Activated T-cell treated with anti-CD3 and anti-CD28 coated beads, Interleukin-2, amount 50 U/mL, for 4 hours (primary cell): ENCODE measurements around the gene FAXC. TPM values are rescaled to one million over a fixed set of nuclear protein-coding genes. Genes with fewer than 3 reads are reported as not detected.
"Not testable (repeated sequence)": the region's sequence is repeated elsewhere in the genome, so short reads cannot be mapped to it uniquely, and the experiment has no call there.

Experiments used
- ATAC-seq, 2 donors: fragments of 200-7000 bp; cut with Tn5 transposase; one replicate each; pipeline ENCODE4 v1.10.0; 2021
- DNase-seq: peaks from one replicate; pipeline ENCODE4 v3.0.0-alpha.2; 2020
- H3K27me3 Mint-ChIP-seq: one replicate; pipeline ENCODE4 v1.8.0; 2021; ENCODE audit warnings: low read depth, mixed read lengths
- H3K36me3 Mint-ChIP-seq: one replicate; pipeline ENCODE4 v1.8.0; 2022; ENCODE audit warnings: mixed read lengths; ENCODE audit not compliant: insufficient read depth
- H3K4me1 Mint-ChIP-seq: one replicate; pipeline ENCODE4 v1.8.0; 2021; ENCODE audit warnings: low read depth, mixed read lengths
- H3K4me3 Mint-ChIP-seq: one replicate; pipeline ENCODE4 v1.8.0; 2021; ENCODE audit warnings: mild to moderate bottlenecking, moderate library complexity, mixed read lengths
- H3K9me3 Mint-ChIP-seq: one replicate; pipeline ENCODE4 v1.8.0; 2021; ENCODE audit warnings: mixed read lengths
- total RNA-seq, 3 donors: library from RNA; stranded (reverse); gene quantifications; one replicate each; pipeline ENCODE4 v1.2.1, GENCODE V29; 2021

The FAXC gene
- total RNA-seq, 3 donors from 2014 or later, result not detected

DNA sequence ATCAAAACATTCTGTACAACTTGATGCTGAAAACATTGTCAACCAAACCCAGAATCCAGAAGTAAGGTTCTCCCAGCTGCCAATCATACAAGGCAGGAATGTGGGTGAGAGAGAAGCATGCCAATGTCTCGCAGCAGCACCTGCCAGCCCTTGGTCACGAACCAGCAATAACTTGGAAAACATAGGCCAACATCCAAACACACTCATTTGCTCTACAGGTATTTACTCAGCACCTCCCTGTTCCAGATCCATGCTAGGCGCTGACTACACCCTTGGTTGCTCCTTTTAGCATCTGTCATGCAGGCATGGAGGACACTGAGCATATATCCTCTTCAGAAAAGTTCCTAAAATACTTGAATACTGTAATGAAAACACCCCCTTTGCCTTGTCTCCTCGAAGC lies 63.6 kb downstream of the FAXC start:
- ATAC-seq (no peak), DNase-seq (no peak)
- Mint-ChIP-seq H3K9me3 (no peaks in the 10 kb centered on the region), H3K4me3 (no peak overlapping the region), H3K27me3 (peaks cover 5% of the 10 kb centered on the region), H3K4me1 (no peaks in the 10 kb centered on the region), H3K36me3 (no peaks in the 10 kb centered on the region)

- H3K9me3 Mint-ChIP-seq, result no peaks in the 10 kb centered on the region
- peaks cover 8% of the 10 kb centered on the region for H3K27me3 Mint-ChIP-seq
- DNase-seq (no peak), ATAC-seq (no peak)
- no peaks in the 10 kb centered on the region for H3K4me1 Mint-ChIP-seq
- H3K4me3 Mint-ChIP-seq, result no peak overlapping the region
- H3K36me3 Mint-ChIP-seq, result no peaks in the 10 kb centered on the region
Measured at GRCh38 chr6:99282479-99283062, 66.9 kb downstream of the FAXC start.

GRCh38 chr6:99276747-99277146 lies 72.7 kb downstream of the FAXC start:
- Mint-ChIP-seq H3K4me3 (no peak overlapping the region), H3K36me3 (no peaks in the 10 kb centered on the region), H3K4me1 (no peaks in the 10 kb centered on the region), H3K27me3 (peaks cover 12% of the 10 kb centered on the region), H3K9me3 (no peaks in the 10 kb centered on the region)
- ATAC-seq, result no peak
- no peak for DNase-seq

DNA sequence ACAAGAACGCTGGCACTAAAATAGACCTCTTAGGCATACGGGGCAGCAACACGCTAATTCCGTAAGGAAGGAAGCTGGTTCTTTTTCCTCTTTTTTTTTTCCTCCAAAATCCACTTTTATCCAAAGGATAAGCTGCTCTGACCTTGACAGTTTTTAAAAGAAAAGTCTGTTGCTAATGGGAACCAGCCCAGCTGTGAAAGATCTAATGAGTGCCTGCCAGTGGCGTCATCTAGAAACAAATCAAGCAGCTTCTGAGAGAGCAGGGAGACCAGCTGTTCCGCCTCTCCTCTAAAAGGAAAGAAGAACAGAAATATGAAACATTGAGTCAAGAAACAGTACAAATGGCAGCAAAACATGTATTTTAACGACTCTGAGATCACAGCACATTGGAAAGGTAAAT lies 78.6 kb downstream of the FAXC start:
- Mint-ChIP-seq H3K4me1 (no peaks in the 10 kb centered on the region), H3K36me3 (no peaks in the 10 kb centered on the region), H3K4me3 (no peak overlapping the region), H3K9me3 (no peaks in the 10 kb centered on the region), H3K27me3 (peaks cover 6% of the 10 kb centered on the region)
- no peak for DNase-seq
- no peak for ATAC-seq

DNA sequence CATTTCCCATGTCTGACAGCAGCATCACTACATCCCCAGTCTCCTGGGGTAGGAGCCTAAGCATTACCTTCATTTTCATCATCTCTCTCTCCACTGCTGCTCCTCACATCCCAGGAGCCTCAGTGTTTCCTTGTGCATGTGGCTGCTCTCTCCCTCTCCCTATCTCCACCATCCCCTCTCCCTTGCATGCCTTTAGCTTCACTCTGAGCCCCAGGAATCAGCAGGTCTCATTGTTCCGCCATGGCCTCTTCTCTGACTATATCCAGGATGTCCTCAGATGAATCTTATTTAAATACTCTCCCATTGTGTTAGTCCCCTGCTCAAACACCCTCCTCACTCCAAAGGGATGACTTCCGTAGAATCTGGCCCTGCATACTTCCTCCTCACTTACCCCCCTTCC lies 79.4 kb downstream of the FAXC start:
- Mint-ChIP-seq H3K27me3 (peaks cover 6% of the 10 kb centered on the region), H3K4me3 (no peak overlapping the region), H3K36me3 (no peaks in the 10 kb centered on the region), H3K9me3 (no peaks in the 10 kb centered on the region), H3K4me1 (no peaks in the 10 kb centered on the region)
- ATAC-seq (no peak), DNase-seq (no peak)

GRCh38 chr6:99269207-99269606 lies 80.3 kb downstream of the FAXC start:
- ATAC-seq (no peak), DNase-seq (no peak)
- Mint-ChIP-seq H3K4me1 (no peaks in the 10 kb centered on the region), H3K27me3 (peaks cover 6% of the 10 kb centered on the region), H3K4me3 (no peak overlapping the region), H3K36me3 (no peaks in the 10 kb centered on the region), H3K9me3 (no peaks in the 10 kb centered on the region)

DNA sequence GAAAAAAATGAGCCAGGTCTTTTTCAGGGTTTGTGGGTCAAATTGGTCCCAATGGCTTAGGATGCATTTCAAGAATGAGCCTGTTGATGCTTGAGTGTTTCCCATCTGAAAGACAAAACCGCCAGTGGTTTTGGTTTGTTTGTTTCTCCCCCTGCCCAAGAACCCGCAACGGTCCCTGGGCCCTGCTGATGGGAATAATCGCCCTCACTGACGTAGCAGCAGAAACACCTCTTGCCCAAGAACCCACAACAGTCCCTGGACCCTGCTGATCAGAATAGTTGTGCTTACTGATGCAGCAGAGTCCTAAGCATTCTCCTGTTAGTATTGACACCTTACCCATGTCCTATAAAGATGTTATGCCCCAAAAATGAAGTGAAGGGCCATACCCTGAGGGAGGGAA lies 82.5 kb downstream of the FAXC start:
- H3K9me3 Mint-ChIP-seq, H3K36me3 Mint-ChIP-seq: not testable (repeated sequence)

DNA sequence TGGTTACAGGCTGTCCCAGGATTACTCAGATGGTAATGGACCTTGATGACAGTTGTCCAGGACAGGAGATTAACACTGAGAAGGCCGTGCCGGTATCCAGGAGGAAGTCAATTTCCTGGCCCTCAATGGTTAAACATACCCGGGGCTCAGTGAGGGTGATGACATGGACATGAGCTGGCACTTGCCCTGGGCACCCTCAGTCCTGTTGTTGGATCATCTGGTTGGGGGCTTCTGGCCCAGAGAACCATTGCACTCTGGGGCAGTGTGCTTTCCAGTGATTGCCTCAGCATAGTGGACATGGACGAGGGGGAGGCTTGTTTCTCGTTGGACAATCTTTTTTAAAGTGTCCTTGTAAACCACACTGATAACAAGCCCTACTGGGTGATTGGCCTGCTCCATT lies 84.0 kb downstream of the FAXC start:
- H3K4me3 Mint-ChIP-seq, H3K9me3 Mint-ChIP-seq, H3K27me3 Mint-ChIP-seq, H3K4me1 Mint-ChIP-seq, ATAC-seq, DNase-seq, H3K36me3 Mint-ChIP-seq: not testable (repeated sequence)

More for the DNA sequence above, 82.5 kb downstream of the FAXC start:
- DNase-seq, ATAC-seq, H3K4me3 Mint-ChIP-seq, H3K4me1 Mint-ChIP-seq, H3K27me3 Mint-ChIP-seq: not testable (repeated sequence)

DNA sequence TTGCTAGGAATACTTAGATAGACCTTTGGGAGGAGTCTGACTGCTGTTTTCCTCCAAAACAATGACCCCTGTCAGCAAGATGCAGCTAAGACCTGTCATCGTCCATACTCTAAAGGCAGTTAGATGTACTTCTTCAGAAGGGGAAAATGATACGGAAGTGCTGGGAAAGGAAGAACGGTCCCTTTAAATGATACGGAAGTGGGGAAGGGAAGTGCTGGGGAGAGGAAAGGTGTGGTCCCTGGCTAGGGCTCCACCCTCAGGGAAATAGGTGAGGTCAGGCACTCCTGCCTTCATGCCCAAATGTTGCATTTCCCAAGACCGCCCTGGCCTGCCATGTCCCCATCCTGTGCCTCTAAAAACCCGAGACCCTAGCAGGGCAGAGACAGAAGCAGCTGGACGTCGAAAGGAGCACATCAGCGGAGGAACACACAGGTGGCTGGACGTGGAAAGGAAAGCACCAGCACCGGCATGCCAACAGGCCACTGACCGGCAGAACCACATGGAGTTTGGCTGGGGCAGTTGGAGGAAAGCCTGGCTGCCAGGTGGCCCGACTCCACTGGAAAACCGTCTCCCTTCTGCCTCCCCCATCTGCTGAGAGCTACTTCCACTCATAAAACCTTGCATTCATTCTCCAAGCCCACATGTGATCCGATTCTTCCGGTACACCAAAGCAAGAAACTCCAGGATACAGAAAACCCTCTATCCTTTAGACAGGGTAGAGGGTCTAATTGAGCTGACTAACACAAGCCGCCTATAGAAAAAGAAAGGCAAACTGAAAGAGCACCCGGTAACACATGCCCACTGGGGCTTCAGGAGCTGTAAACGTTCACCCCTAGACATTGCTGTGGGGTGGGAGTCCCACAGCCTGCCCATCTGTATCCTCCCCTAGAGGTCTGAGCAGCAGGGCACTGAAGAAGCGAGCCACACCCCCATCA lies 94.6 kb downstream of the FAXC start:
- no peak overlapping the region for H3K4me3 Mint-ChIP-seq
- peaks cover 4% of the 10 kb centered on the region for H3K27me3 Mint-ChIP-seq

DNA sequence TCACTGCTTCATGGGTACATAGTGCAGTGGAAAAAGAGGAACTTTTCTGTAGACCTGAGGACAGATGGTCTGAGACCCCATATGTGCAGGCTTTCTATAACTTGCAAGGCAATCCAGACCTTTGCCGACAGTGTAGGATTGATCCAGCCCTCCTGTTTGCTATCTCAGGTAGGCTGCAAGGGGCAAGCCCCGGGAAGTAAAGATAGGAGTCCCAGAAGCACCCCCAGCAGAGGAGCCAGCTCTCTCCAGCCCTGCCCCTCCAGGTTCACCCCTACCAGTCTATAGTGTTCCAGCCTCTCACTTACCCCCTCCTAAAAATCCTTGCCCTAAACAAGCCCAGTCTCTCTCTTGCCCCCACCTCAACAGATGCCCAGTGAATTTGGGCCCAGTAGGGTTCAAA lies 96.2 kb downstream of the FAXC start:
- no peaks in the 10 kb centered on the region for H3K4me1 Mint-ChIP-seq

More for the DNA sequence above, 94.6 kb downstream of the FAXC start:
- DNase-seq (no peak), ATAC-seq (no peak)
- Mint-ChIP-seq H3K9me3 (no peaks in the 10 kb centered on the region), H3K4me1 (no peaks in the 10 kb centered on the region), H3K36me3 (no peaks in the 10 kb centered on the region)

DNA sequence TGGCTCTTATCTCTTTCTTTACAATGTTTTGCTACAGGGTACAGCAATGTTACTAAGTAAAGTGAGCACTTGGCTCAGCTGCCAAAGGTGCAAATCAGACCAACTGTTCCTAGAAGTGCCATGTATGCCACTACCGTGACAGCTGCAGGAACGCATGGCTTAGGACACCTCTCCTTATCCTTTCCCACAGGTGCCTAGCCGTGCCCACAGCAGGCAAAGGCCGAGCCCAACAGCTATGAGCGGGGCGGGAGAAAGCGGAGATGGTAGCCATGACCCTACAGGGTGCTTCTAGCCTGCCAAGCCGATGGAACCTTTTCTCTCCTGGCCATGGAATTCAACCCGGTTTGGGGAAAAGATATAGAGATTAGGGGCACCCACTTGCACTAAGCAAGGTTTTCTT lies 97.1 kb downstream of the FAXC start:
- no peaks in the 10 kb centered on the region for H3K36me3 Mint-ChIP-seq
- H3K9me3 Mint-ChIP-seq, result no peaks in the 10 kb centered on the region
- no peak overlapping the region for H3K4me3 Mint-ChIP-seq
- DNase-seq (no peak), ATAC-seq (no peak)
- H3K27me3 Mint-ChIP-seq, result peaks cover 4% of the 10 kb centered on the region
- no peaks in the 10 kb centered on the region for H3K4me1 Mint-ChIP-seq

More for the DNA sequence above, 96.2 kb downstream of the FAXC start:
- Mint-ChIP-seq H3K4me3 (no peak overlapping the region), H3K9me3 (no peaks in the 10 kb centered on the region), H3K36me3 (no peaks in the 10 kb centered on the region), H3K27me3 (peaks cover 4% of the 10 kb centered on the region)
- DNase-seq (no peak), ATAC-seq (no peak)

DNA sequence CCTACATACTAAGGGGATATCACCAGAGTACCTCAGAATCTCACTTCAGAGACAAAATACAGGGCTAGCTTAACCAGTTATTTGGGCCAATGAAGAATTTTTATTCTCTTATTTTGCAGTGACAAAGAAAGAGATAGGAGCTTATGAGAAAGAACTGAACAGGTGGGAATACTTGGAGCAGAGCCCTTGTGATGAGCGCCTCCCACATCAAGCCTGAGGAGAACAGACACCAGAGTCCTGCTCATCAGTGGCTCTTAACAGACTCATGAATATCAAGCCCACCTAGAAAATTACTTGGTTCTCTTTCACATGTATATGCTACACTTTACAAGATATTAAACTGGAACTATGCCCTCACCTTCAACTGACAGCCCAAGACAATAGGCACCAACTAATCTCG lies 99.0 kb downstream of the FAXC start:
- ATAC-seq (no peak), DNase-seq (no peak)
- H3K4me3 Mint-ChIP-seq, result no peak overlapping the region
- peaks cover 7% of the 10 kb centered on the region for H3K27me3 Mint-ChIP-seq
- no peaks in the 10 kb centered on the region for H3K9me3 Mint-ChIP-seq
- no peaks in the 10 kb centered on the region for H3K36me3 Mint-ChIP-seq
- H3K4me1 Mint-ChIP-seq, result no peaks in the 10 kb centered on the region

DNA sequence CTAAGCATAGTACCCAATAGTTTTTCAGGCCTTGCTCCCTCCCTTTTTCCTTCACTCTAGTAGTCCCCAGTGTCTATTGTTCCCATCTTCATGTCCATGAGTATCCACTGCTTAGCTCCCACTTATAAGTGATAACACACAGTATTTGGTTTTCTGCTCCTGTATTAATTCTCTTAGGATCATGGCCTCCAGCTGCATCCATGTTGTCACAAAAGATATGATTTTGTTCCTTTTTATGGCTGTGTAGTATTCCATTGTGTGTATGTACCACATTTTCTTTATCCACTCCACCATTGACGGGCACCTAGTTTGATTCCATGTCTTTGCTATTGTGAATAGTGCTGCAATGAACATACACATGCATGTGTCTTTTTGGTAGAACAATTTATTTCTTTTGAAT lies 102.9 kb downstream of the FAXC start:
- Mint-ChIP-seq H3K9me3 (no peaks in the 10 kb centered on the region), H3K4me3 (no peak overlapping the region), H3K36me3 (no peaks in the 10 kb centered on the region), H3K4me1 (no peaks in the 10 kb centered on the region), H3K27me3 (peaks cover 12% of the 10 kb centered on the region)
- ATAC-seq (no peak), DNase-seq (no peak)

DNA sequence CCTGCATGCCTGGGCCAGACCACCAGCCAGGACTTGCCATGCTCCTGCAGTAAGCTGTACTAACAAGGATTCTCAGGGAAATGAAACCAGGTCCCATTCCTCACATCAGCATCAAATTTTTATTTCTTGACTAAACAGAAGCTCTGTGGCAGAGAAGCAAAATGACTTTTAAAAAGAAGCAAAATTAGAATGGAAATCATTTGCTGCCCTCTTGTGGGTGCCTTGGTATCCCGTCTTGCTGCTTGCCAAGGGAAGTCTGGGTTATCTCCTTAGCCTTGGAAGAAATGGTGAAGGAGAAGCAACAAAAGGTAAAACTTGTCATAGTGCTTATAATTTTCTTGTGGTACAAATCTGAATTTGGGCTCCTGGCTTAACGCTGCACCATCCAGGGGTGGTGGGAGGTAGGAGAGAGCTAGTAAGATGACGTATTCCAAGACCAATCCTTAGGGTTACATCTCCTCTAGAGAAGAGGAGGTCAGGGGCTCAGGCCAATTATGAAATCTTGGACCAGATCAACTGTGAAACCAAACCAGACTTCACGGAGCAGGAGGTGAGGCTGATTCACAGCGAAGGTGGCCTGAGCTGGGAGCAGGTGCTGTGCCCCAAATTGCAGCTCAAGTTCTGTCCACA lies 107.5 kb downstream of the FAXC start:
- Mint-ChIP-seq H3K9me3 (no peaks in the 10 kb centered on the region), H3K4me1 (no peaks in the 10 kb centered on the region), H3K36me3 (no peaks in the 10 kb centered on the region), H3K4me3 (no peak overlapping the region), H3K27me3 (peaks cover 18% of the 10 kb centered on the region)
- DNase-seq, result no peak
- no peak for ATAC-seq

DNA sequence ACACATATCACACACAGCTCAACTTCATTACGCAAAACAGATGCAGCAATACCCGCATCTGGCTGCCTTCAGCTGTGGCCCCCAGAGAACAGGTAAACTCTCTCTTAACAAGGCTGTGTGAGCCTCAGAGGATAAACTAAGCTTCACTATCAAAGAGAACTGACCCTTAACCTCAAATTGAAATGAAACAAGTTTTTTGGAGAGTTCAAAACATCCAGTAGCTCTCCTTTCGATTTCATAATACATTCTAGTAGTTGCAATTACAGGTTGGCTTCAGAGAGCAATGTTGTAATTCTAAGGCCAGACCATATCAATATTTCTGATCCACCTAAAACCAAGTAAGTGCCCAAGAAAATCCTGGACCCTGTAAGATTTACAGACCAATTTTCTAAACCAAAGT lies 113.5 kb downstream of the FAXC start:
- H3K27me3 Mint-ChIP-seq, result peaks cover 19% of the 10 kb centered on the region
- H3K36me3 Mint-ChIP-seq, result no peaks in the 10 kb centered on the region

More for the DNA sequence above, 113.5 kb downstream of the FAXC start:
- H3K9me3 Mint-ChIP-seq, result no peaks in the 10 kb centered on the region
- ATAC-seq (no peak), DNase-seq (no peak)
- H3K4me1 Mint-ChIP-seq, result no peaks in the 10 kb centered on the region
- H3K4me3 Mint-ChIP-seq, result no peak overlapping the region
